BLaER1 treated with 17β-estradiol and CSF1 and Interleukin-3, amounts not matched to agents 10 nM and 100 nM (cell line): ENCODE measurements around the gene AOPEP.

Experiments used
- H3K27ac ChIP-seq, 11 experiments: shearing (Covaris generic); formaldehyde crosslinking; 2 replicates each; pipeline ENCODE4 v1.8.1; 2022
- H3K27me3 ChIP-seq, 11 experiments: shearing (Covaris generic); formaldehyde crosslinking; 2 replicates each; pipeline ENCODE4 v1.8.1; 2022
- H3K36me3 ChIP-seq, 11 experiments: shearing (Covaris generic); formaldehyde crosslinking; 2 replicates each; pipeline ENCODE4 v1.8.1; 2022
- H3K4me1 ChIP-seq, 10 experiments: shearing (Covaris generic); formaldehyde crosslinking; 2 replicates each; pipeline ENCODE4 v1.8.1; 2022
- H3K4me2 ChIP-seq, 11 experiments: shearing (Covaris generic); formaldehyde crosslinking; 2 replicates each; pipeline ENCODE4 v1.8.1; 2022
- H3K4me3 ChIP-seq, 10 experiments: shearing (Covaris generic); formaldehyde crosslinking; 2 replicates each; pipeline ENCODE4 v1.8.1; 2022
- H3K9ac ChIP-seq, 11 experiments: shearing (Covaris generic); formaldehyde crosslinking; 2 replicates each; pipeline ENCODE4 v1.8.1; 2022
- H3K9me3 ChIP-seq, 11 experiments: shearing (Covaris generic); formaldehyde crosslinking; replicated peaks in 1 of 11; 2 replicates each; pipeline ENCODE4 v1.8.1; 2022
- H4K20me1 ChIP-seq, 11 experiments: shearing (Covaris generic); formaldehyde crosslinking; 2 replicates each; pipeline ENCODE4 v1.8.1; 2022
- Cebpa-rat ChIP-seq, 11 experiments: shearing (Covaris generic); IDR thresholded peaks; 2 replicates each; pipeline ENCODE4 v1.8.1; 2022

AOPEP gene

DNA sequence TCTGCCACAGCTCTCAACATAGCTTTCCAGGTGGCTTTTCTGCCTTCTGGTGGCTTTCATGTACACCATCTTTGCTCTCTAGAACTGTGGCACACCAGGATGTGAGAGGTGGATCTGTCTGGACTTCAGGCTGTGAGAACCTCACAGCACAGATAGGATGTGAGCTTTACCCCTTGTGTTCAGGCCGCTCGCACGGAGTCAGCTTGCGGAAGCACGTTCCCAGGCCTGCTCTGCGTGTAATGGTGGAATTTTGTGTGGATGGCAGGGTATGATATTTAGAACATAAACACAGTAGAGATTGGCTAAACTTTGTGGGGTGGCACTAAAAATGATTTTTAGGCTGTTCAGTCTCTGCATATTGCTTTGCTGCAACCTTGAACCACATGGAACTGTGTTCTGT lies 340.6 kb downstream of the AOPEP start:
- Histone ChIP-seq H3K27ac (no peak overlapping the region), H3K27me3 (no peaks in the 10 kb centered on the region), H4K20me1 (peaks cover 0 to 5% (median 0%) of the 10 kb centered on the region in 11 experiments; a peak in 1 of 22 replicates), H3K9ac (no peak overlapping the region), H3K36me3 (peaks cover 9 to 46% (median 27%) of the 10 kb centered on the region in 11 experiments; a peak in 17 of 22 replicates), H3K4me2 (no peak overlapping the region), H3K4me3 (no peak overlapping the region), H3K9me3 (no peaks in the 10 kb centered on the region), H3K4me1 (peaks cover 0 to 32% (median 21%) of the 10 kb centered on the region in 10 experiments; a peak in 13 of 20 replicates)
- no peak for TF ChIP-seq Cebpa-rat (IDR thresholded peaks at IDR 0.05)

DNA sequence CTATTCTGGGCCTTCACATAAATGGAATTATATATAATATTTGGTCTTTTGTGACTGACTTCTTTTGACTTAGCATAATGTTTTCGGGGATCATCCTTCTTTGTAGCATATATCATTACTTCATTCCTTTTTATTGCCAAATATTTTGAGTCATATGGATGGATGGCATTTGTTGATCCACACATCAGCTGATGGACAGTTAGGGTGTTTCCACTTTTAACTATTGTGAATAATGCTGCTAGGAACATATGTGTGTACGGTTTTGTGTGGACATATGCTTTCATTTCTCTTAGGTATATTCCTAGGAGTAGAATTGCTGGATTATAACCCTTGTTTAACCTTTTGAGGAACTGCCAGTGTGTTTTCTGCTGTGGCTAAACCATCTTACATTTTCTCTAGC lies 341.4 kb downstream of the AOPEP start:
- peaks cover 6 to 41% (median 25%) of the 10 kb centered on the region in 11 experiments; a peak in 15 of 22 replicates for H3K36me3 ChIP-seq
- TF ChIP-seq Cebpa-rat (IDR thresholded peaks at IDR 0.05) = no peak
- no peak overlapping the region for H3K27ac ChIP-seq
- H3K4me3 ChIP-seq = no peak overlapping the region
- no peaks in the 10 kb centered on the region for H3K27me3 ChIP-seq
- H3K4me2 ChIP-seq = no peak overlapping the region
- H4K20me1 ChIP-seq = no peaks in the 10 kb centered on the region
- H3K9me3 ChIP-seq = no peaks in the 10 kb centered on the region
- H3K4me1 ChIP-seq = peaks cover 0 to 24% (median 14%) of the 10 kb centered on the region in 10 experiments; a peak in 12 of 20 replicates
- H3K9ac ChIP-seq = no peak overlapping the region

DNA sequence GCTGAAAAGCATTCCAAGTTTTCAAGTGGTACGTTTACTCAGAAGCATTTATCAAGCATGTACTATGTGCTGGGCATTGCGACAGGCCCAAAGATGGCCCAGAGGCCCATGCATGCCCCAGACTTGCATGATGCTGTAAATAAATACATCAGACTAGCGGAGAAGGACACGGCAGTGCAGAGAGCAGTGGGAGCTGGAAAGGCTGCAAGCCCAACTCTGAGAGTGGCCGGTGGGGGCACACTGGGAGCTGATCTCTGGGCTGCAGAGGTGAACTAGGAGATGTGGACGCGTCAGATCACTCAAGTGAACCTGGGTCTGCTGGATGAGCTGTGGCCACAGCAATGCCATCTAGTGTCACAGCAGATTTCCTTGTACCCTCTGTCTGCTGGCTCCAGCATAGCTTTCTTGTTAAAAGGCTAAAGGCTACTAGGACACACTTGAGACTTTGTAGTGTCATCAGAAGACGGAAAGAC lies 344.1 kb downstream of the AOPEP start:
- H3K27me3 ChIP-seq = no peaks in the 10 kb centered on the region
- peak overlapping the region in 6 of 11 experiments; percentile 9 to 42 (median 30); a peak in 7 of 22 replicates for H3K4me2 ChIP-seq
- no peak overlapping the region for H3K9ac ChIP-seq
- H3K4me1 ChIP-seq = peaks cover 0 to 13% (median 8%) of the 10 kb centered on the region in 10 experiments; a peak in 11 of 20 replicates
- H3K9me3 ChIP-seq = no peaks in the 10 kb centered on the region
- no peak overlapping the region for H3K4me3 ChIP-seq
- H3K36me3 ChIP-seq = peaks cover 1 to 34% (median 14%) of the 10 kb centered on the region in 11 experiments; a peak in 14 of 22 replicates
- H3K27ac ChIP-seq = no peak overlapping the region
- no peak for TF ChIP-seq Cebpa-rat (IDR thresholded peaks at IDR 0.05)
- H4K20me1 ChIP-seq = no peaks in the 10 kb centered on the region

DNA sequence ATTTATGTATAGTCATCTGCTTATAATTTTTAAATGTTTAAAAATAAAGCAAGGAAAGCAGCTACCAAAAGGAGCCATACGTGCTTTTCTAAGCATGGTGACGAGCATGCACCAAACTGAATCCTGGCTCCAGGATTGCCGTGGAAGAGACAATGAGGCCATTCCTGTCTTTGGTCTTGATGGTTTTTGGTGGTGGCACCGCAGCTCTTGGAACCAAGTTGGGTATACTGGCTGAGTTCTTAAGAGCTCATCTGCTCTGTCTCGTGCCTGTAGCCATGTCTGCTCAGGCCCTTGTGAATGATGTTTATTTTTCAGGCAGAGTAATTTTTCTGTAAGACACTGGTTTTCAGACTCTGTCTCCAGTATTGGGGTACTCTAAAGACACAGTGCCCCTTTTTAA lies 345.0 kb downstream of the AOPEP start:
- Histone ChIP-seq H3K27me3 (no peaks in the 10 kb centered on the region), H3K4me2 (no peak overlapping the region), H4K20me1 (no peaks in the 10 kb centered on the region), H3K36me3 (peaks cover 0 to 34% (median 15%) of the 10 kb centered on the region in 11 experiments; a peak in 11 of 22 replicates), H3K9me3 (no peaks in the 10 kb centered on the region), H3K9ac (no peak overlapping the region), H3K27ac (no peak overlapping the region), H3K4me3 (no peak overlapping the region), H3K4me1 (peaks cover 0 to 13% (median 8%) of the 10 kb centered on the region in 10 experiments; a peak in 11 of 20 replicates)
- TF ChIP-seq Cebpa-rat (IDR thresholded peaks at IDR 0.05) = no peak

DNA sequence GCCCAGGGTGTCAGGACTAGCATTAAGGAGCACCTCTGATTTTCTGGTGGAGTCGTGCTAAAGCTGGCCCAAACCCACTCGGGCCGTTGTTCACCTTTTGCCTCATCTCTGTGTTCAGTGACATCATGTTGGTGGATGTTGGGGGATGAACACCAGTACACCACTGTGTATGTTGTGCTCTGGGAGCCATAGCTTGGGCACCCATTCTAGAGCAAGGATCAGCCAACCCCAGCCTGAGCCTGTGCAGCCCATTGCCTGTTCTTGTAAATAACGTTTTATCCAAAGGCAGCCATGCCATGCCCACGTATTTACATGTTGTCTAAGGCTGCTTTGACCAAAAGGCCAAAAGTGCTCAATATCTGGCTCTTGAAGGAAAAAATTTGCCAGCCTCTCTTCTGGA lies 345.4 kb downstream of the AOPEP start:
- Histone ChIP-seq H3K4me2 (no peak overlapping the region), H3K9ac (no peak overlapping the region), H3K27me3 (no peaks in the 10 kb centered on the region), H4K20me1 (no peaks in the 10 kb centered on the region), H3K9me3 (no peaks in the 10 kb centered on the region), H3K4me1 (peaks cover 0 to 16% (median 8%) of the 10 kb centered on the region in 10 experiments; a peak in 12 of 20 replicates), H3K36me3 (peaks cover 0 to 34% (median 13%) of the 10 kb centered on the region in 11 experiments; a peak in 11 of 22 replicates), H3K27ac (no peak overlapping the region), H3K4me3 (no peak overlapping the region)
- no peak for TF ChIP-seq Cebpa-rat (IDR thresholded peaks at IDR 0.05)

- Histone ChIP-seq H4K20me1 (0 out of 22 replicates have a peak, but pooled peaks cover 0 to under 1% (median 0%) of the 10 kb centered on the region in 11 experiments), H3K4me2 (no peak overlapping the region), H3K4me1 (peaks cover 0 to 24% (median 8%) of the 10 kb centered on the region in 10 experiments; a peak in 12 of 20 replicates), H3K36me3 (peaks cover 0 to 28% (median 10%) of the 10 kb centered on the region in 11 experiments; a peak in 9 of 22 replicates), H3K27ac (no peak overlapping the region), H3K27me3 (no peaks in the 10 kb centered on the region), H3K9ac (no peak overlapping the region), H3K9me3 (no peaks in the 10 kb centered on the region), H3K4me3 (no peak overlapping the region)
- TF ChIP-seq Cebpa-rat (IDR thresholded peaks at IDR 0.05) = no peak
Measured at GRCh38 chr9:95073042-95073607, 346.6 kb downstream of the AOPEP start.

DNA sequence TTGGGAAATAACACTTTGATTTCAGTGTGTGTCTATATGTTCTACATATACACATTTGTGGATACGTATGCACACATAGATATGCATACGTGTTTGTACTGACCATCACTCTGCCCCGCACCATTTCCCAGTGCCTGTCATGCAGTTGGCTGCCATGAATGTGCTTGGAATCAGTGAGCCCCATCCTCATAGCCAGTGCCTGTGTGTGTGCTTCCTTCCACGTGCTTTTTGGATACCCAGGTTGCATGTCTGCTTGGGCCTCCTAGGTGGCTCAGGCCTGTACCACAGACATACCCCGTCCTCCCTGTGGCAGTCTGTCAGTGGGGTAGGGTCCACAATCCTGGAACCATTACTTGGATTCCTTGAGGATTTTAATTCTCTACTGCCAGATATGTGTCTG lies 347.4 kb downstream of the AOPEP start:
- Histone ChIP-seq H3K9ac (no peak overlapping the region), H3K4me3 (no peak overlapping the region), H4K20me1 (0 out of 22 replicates have a peak, but pooled peaks cover 0 to 6% (median 0%) of the 10 kb centered on the region in 11 experiments), H3K27ac (no peak overlapping the region), H3K9me3 (no peaks in the 10 kb centered on the region), H3K36me3 (peaks cover 0 to 24% (median 9%) of the 10 kb centered on the region in 11 experiments; a peak in 9 of 22 replicates), H3K4me1 (peaks cover 0 to 32% (median 11%) of the 10 kb centered on the region in 10 experiments; a peak in 12 of 20 replicates), H3K4me2 (no peak overlapping the region), H3K27me3 (no peaks in the 10 kb centered on the region)
- no peak for TF ChIP-seq Cebpa-rat (IDR thresholded peaks at IDR 0.05)

DNA sequence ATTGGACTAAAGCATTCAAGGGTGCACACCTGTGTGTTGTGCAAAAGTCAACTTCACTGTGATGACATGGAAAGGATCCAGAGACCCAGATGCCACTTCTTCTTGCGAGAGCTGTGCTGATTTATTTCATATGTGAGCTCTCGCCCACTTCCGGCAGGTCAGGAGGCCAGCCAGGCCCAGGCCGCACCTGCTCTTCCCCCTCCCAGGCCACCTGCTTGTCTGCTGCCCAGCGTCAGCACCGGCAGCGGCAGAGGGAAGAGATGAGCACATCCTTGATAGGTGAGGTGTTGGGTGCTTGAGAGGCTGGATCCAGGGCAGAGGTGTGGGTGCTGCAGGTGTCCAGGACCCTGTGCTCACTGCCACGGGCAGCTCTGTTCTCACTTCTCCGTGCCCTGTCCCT lies 348.1 kb downstream of the AOPEP start:
- H3K4me1 ChIP-seq = peaks cover 0 to 33% (median 11%) of the 10 kb centered on the region in 10 experiments; a peak in 12 of 20 replicates
- no peaks in the 10 kb centered on the region for H3K9me3 ChIP-seq
- peaks cover 0 to 10% (median 0%) of the 10 kb centered on the region in 11 experiments; a peak in 1 of 22 replicates for H4K20me1 ChIP-seq
- H3K27me3 ChIP-seq = no peaks in the 10 kb centered on the region
- H3K9ac ChIP-seq = no peak overlapping the region
- H3K36me3 ChIP-seq = peaks cover 0 to 19% (median 6%) of the 10 kb centered on the region in 11 experiments; a peak in 5 of 22 replicates
- no peak overlapping the region for H3K27ac ChIP-seq
- no peak overlapping the region for H3K4me2 ChIP-seq
- TF ChIP-seq Cebpa-rat (IDR thresholded peaks at IDR 0.05) = no peak
- no peak overlapping the region for H3K4me3 ChIP-seq

DNA sequence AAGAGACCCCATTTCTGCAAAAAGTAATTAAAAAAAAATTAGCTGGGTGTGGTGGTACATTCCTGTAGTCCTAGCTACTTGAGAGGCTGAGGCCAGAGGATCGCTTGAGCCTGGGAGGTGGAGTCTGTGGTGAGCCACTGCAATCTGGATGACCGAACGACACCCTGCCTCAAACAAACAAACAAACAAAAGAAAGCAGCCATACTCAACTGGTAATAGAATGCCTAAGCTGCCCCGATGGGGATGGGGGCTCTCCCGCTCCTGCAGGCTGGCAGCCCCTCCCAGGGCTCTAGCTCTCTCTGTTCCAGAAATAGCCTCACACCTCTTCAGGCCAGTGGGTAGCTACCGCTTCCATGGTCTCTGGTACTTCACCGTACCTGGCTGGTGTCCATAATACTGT lies 349.2 kb downstream of the AOPEP start:
- Histone ChIP-seq H3K36me3 (peaks cover 0 to 21% (median 6%) of the 10 kb centered on the region in 11 experiments; a peak in 4 of 22 replicates), H3K4me1 (peaks cover 0 to 28% (median 3%) of the 10 kb centered on the region in 10 experiments; a peak in 10 of 20 replicates), H4K20me1 (peaks cover 0 to 18% (median 0%) of the 10 kb centered on the region in 11 experiments; a peak in 1 of 22 replicates), H3K4me3 (no peak overlapping the region), H3K9me3 (no peaks in the 10 kb centered on the region), H3K9ac (no peak overlapping the region), H3K27me3 (no peaks in the 10 kb centered on the region), H3K4me2 (no peak overlapping the region), H3K27ac (no peak overlapping the region)
- no peak for TF ChIP-seq Cebpa-rat (IDR thresholded peaks at IDR 0.05)
